T1000 (cell line): ENCODE measurements around the gene FN1.

Source experiments
- DNase-seq: peaks from one replicate; lab custom pipeline; 2025; ENCODE audit warnings: mixed read lengths; lab: John Stamatoyannopoulos, UW

Gene FN1

DNA sequence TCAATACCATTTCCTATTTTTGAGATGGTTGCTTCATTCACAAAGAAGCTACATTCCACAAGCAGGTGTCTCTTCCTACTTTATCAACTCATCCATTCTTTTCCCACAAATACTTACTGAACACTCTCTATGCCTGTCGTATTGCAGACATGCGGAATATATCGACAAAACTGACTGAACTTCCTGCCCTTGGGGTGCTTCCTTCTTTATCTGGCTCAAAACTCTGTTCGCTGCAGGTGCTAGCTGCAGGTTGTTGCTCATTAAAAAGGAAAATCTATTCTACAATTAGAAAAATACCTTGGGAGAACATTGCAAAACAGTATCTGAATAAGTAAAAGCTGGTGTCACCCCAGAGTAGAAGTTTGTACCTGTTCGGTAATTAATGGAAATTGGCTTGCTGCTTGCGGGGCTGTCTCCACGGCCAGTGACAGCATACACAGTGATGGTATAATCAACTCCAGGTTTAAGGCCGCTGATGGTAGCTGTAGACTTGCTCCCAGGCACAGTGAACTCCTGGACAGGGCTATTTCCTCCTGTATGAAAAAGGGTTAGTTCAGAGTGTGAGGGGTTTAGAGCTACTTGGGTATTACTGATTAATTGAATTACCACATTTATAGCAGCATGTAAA lies 52.1 kb downstream of the FN1 start:
- DNase-seq, result no peak

DNA sequence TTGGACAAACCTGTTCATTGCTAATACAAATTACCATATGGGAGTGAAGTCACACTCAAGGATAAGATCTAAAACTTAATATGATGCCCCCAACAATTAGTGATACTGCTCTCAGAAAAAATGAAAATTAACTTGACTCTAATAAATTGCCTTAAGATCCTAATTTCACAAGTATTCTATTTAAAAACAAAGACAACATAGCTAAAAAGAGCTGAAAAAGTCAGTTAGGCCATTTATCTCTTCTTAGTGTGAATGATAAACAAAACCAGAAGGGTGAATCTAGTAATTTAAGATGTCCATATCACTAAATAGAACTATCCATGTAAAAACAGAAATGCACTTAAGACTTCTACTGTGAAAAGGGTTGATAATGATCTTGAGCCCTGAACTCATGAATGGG lies 53.4 kb downstream of the FN1 start:
- DNase-seq, result no peak

- DNase-seq, result no peak
These were observed 53.9 kb downstream of the FN1 start for GRCh38 chr2:215382011-215382410.

- no peak for DNase-seq
These were observed 55.2 kb downstream of the FN1 start for GRCh38 chr2:215380699-215381098.

DNA sequence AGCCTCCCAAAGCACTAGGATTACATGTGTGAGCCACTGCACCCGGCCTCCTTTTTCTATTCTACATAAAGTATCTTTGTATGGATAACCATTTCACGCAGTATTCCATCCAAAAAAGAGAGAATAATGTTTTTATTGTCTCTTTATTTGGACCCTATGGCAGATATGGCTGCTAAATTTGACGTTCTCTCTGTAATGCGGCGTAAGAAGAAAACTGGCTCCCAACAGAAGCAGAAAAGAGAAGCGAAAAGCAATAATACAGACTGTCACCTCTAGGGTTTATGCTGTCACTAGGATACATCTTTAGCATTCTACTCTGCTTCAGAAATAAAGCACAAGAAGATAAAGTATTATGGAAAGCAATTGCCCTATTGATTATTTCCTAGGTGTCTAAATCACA lies 55.9 kb downstream of the FN1 start:
- DNase-seq, result no peak

- DNase-seq, result no peak
These were observed 56.8 kb downstream of the FN1 start for GRCh38 chr2:215379039-215379438.

DNA sequence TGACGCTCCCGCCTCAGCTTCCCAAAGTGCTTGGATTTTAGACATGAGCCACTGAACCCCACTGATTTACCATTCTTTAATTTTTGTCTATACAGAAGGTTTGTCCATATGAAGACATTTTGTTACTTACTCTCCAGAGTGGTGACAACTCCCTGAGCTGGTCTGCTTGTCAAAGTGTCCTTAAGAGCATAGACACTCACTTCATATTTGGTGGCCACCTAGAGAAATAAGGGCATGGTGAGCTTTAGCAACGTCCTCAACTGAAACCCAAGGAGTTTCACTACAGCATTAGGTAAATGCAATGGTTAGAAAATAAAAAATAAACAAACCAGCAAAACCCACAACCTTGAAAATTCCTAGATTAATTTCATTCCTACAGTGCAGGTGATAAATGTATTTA lies 57.8 kb downstream of the FN1 start:
- no peak for DNase-seq

- no peak for DNase-seq
These were observed 58.6 kb downstream of the FN1 start for GRCh38 chr2:215377283-215377682.

DNA sequence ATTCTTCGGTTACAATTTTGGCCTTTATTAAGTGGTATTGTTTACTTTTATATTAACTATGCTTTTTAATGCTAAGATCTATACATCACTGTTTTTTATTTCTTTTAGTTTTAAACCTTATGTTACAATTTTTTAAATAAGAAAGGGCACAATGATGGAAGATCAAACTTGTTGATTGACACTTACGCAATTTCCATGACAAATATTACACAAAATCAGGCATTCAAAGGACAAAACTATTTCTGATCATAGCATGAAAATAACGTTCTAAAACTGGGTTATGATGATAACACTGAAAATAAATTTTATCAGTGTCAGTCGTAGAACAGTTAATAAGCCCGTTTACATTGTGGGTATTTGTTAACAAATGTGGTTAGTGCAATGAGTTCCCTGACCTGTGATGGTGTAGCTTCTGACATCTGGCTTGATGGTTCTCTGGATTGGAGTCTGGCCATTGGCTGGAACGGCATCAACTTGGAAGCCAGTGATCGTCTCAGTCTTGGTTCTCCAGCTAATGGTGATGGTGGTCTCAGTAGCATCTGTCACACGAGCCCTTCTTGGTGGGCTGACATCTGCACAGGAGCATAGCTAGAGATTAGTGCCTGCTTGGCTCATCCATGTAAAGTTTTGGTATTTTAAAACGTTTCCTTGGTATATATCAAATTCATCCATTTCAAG lies 59.6 kb downstream of the FN1 start:
- no peak for DNase-seq

GRCh38 chr2:215375467-215375830 lies 60.4 kb downstream of the FN1 start:
- DNase-seq, result no peak

DNA sequence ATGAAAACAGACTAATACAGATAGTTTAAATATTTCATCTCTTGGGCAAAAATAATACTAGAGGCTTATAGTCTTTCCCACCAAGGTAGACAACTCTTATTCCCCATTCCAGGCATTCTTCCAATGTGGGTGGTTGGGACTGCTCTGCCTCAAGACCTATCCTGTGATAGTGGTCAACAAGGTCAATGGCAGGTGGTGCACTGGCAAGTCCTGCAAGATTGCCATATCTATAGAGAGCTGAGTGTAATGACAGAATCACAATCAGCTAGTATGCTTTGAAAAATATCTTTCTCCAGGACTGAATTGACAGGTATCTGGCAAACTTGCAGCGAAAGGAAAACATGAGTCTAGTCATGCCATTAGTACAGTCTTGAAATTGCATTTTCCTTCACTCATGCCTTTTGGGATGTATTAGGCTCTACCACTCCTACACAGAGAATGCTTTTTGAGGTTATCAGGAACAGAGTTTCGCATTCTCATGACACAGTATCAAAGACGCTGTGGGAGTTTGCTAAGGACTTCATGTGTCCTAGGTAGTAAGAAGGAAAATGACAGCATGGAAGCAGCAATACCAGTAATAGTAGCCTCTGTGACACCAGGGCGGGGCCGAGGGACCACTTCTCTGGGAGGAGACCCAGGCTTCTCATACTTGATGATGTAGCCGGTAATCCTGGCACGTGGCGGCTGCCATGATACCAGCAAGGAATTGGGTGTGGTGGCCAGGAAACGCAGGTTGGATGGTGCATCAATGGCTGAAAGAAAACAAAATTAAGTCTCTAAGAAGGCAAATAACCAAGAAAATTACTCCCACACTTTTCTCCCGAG lies 61.0 kb downstream of the FN1 start:
- no peak for DNase-seq

DNA sequence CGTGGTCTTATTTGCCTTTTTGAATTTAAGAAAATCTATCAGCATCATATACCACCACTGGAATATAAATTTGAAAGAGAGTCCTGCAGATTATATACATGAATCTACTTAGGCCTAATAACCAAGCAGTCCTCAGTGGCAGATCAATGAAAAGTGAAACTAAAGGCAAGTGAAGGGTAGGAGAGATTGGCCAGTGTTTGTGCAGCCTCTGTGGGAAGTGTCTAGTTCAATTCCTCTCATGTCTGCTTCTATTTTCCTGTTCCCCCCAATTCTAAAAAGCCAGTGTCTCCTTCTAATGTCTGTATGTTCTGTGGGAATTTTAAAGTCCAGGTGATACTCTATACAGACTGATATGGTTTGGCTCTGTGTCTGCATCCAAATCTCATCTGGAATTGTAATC lies 61.9 kb downstream of the FN1 start:
- DNase-seq, result no peak

- no peak for DNase-seq
These were observed 62.8 kb downstream of the FN1 start for GRCh38 chr2:215372968-215373649.

GRCh38 chr2:215371915-215372897 lies 63.7 kb downstream of the FN1 start:
- no peak for DNase-seq

DNA sequence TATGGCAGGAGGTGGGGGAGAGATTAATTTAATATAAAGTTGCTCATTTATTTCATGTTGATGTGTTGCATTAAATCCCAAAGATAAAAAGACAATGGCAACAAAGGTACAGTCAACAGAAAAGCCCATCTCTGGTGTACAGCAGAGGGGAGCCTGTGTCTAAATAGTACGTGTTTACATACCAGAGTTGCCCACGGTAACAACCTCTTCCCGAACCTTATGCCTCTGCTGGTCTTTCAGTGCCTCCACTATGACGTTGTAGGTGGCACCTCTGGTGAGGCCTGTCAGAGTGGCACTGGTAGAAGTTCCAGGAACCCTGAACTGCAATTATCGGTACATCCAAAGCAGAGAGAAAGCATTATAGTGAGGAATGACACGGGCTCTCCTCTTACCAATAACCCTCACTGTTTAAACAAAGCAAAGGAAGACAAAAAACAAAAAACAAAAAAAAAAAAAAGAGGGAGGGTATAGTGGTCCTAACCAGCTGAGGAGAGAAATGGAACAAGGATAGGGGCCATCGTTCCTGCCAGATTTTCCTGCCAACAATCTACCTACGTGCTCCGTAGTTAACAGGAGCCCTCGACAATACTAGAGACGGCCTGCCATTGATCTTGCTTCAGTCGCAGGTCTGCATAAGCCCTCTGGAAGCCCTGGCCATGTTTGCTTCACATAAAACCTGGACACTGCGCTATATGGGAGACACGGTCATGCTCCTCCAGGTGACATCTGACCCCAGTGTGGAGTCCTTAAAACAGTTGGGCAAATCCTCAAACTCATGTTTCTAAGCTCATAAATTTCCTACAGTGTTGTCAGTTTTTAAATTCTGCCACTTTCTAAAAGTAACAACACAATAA lies 65.5 kb downstream of the FN1 start:
- no peak for DNase-seq

DNA sequence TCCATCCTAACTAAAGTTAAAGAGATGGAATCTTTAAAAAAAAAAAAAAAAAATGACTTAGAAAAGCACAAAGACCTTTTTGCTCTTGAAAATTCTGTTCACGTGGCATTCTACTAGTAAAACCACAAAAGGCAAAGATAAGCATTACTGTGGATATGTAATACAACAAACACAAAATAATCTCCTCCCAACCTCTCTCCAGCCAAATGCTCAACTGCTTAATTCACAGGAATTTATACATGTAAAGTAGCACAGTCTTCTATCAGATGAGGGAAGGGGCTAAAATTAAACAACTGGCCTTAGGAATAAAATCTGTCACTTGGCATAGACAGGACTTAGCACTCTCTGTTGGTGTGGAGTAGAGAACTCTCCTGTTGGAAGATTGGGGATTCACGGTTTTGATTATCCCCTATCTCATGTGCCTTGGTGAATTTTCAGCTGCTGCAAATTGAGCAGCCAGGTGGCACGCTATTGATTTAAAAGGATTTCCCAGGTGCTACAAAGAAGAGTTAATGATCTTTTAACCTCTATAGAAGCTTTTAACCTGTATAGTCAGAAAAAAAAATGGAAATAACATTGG lies 66.6 kb downstream of the FN1 start:
- DNase-seq, result no peak

DNA sequence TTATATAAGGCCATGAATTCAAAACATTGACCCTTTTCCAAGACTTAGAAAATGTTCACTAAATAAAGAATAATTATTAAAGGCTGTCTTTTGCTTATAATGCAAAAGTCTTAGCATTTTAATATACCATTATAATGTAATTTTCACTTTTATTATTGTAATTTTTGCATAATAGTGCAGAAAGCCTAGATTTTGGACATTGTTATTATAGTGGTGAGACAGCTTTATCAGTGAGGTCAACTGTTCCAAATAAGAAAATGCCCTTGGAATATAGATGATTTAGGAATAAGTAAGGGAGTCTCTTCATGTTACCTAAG lies 67.4 kb downstream of the FN1 start:
- no peak for DNase-seq

DNA sequence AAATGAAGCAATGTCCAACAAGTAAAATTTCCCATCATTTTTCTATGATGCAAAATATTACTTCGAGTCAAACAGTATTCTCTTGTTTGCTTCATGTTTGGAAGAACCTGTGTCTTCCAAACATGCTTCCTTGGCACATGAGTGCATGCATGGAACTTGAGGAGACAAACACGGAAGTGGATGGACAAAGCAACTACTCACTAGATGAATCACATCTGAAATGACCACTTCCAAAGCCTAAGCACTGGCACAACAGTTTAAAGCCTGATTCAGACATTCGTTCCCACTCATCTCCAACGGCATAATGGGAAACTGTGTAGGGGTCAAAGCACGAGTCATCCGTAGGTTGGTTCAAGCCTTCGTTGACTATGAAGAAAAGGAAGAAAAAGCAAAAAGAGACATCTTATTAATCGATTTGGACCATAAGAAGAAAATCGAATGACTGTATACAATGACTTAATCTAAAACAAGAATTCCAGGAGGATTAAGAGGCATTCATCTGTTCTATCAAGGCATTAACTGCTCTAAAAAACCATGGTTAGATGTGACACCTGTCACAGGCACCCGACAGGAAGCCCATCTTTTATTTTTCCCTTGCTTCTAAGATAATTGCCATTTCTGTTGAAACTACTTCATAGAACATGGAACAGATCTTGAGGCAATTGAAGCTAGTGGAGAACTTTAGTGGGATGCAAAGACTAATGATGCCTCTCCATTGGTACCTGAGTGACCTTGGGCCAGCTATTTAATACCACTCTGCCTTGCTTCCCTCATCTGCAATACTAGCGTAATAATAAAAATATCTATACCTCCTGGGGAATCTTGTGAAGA lies 68.0 kb downstream of the FN1 start:
- DNase-seq, result no peak

- no peak for DNase-seq
These were observed 69.3 kb downstream of the FN1 start for GRCh38 chr2:215366440-215367032.
